ENCODE data around the gene MAPK1. TPM values are rescaled to one million over a fixed set of nuclear protein-coding genes. Genes with fewer than 3 reads are reported as not detected.
"Not testable (repeated sequence)": the region's sequence is repeated elsewhere in the genome, so short reads cannot be mapped to it uniquely, and the experiment has no call there.

The MAPK1 gene
- total and polyA plus RNA-seq, 12 donors, result 8.3 to 124 (median 101) TPM

GRCh38 chr22:21826204-21826603 lies 41.2 kb downstream of the MAPK1 start:
- Histone ChIP-seq H3K36me3 (no peaks in the 10 kb centered on the region), H3K27me3 (no peaks in the 10 kb centered on the region), H3K9me3 (no peaks in the 10 kb centered on the region), H3K4me3 (no peak overlapping the region), H3K4me1 (peaks cover 0 to 78% (median 47%) of the 10 kb centered on the region in 9 donors), H3K27ac (no peak overlapping the region)
- TF ChIP-seq, protein P1, sequence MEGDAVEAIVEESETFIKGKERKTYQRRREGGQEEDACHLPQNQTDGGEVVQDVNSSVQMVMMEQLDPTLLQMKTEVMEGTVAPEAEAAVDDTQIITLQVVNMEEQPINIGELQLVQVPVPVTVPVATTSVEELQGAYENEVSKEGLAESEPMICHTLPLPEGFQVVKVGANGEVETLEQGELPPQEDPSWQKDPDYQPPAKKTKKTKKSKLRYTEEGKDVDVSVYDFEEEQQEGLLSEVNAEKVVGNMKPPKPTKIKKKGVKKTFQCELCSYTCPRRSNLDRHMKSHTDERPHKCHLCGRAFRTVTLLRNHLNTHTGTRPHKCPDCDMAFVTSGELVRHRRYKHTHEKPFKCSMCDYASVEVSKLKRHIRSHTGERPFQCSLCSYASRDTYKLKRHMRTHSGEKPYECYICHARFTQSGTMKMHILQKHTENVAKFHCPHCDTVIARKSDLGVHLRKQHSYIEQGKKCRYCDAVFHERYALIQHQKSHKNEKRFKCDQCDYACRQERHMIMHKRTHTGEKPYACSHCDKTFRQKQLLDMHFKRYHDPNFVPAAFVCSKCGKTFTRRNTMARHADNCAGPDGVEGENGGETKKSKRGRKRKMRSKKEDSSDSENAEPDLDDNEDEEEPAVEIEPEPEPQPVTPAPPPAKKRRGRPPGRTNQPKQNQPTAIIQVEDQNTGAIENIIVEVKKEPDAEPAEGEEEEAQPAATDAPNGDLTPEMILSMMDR (IDR thresholded peaks at IDR 0.05), result no peak
- DNase-seq, result no peak
- ATAC-seq, result no peak
- intact Hi-C loops (cut with DNase I), result no loop called here
- 93 to 95% methylated on average over 7 of the region's 7 CpGs for WGBS, 2 donors

DNA sequence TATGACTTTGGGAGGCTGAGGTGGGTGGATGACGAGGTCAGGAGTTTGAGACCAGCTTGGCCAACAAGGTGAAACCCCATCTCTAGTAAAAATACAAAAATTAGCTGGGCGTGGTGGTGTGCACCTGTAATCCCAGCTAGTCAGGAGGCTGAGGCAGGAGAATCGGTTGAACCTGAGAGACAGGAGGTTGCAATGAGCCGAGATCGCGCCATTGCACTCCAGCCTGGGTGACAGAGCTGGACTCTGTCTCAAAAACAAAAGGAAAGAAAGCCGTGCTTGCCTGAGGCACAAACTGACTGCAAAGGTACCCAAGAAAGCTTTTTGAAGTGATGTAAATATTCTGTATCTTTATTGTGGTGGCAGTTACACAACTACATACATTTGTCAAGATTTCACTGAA lies 42.5 kb downstream of the MAPK1 start:
- H3K36me3 ChIP-seq; H3K4me3 ChIP-seq; H3K27ac ChIP-seq; DNase-seq; H3K9me3 ChIP-seq; ATAC-seq; intact Hi-C loops (cut with DNase I); H3K27me3 ChIP-seq: not testable (repeated sequence)
- 95 to 97% methylated on average over 7 of the region's 7 CpGs for WGBS, 2 donors
- H3K4me1 ChIP-seq, result peaks cover 0 to 70% (median 40%) of the 10 kb centered on the region in 9 donors

- DNase-seq (no peak), ATAC-seq (no peak)
- TF ChIP-seq, protein P1 (IDR thresholded peaks at IDR 0.05), result no peak
- Histone ChIP-seq H3K36me3 (no peaks in the 10 kb centered on the region), H3K4me3 (no peak overlapping the region), H3K27me3 (no peaks in the 10 kb centered on the region), H3K9me3 (no peaks in the 10 kb centered on the region), H3K27ac (no peak overlapping the region), H3K4me1 (peaks cover 0 to 71% (median 43%) of the 10 kb centered on the region in 9 donors)
- 92 to 95% methylated on average over 1 of the region's 1 CpG for WGBS, 2 donors
- intact Hi-C loops (cut with DNase I), result no loop called here
Observed at GRCh38 chr22:21824445-21824912, 43.0 kb downstream of the MAPK1 start.

- 55 to 64% methylated on average over 5 of the region's 5 CpGs for WGBS, 2 donors
- TF ChIP-seq, protein P1 (IDR thresholded peaks at IDR 0.05), result no peak
- intact Hi-C loops (cut with DNase I), result no loop called here
- Histone ChIP-seq H3K27me3 (no peaks in the 10 kb centered on the region), H3K36me3 (no peaks in the 10 kb centered on the region), H3K4me3 (no peak overlapping the region), H3K27ac (peak overlapping the region in 3 of 10 donors; percentile 10 to 56 (median 28)), H3K9me3 (no peaks in the 10 kb centered on the region), H3K4me1 (peaks cover 0 to 77% (median 49%) of the 10 kb centered on the region in 9 donors)
- ATAC-seq (peak in 7 of 8 donors; percentile 20 to 62 (median 52)), DNase-seq (no peak)
Observed at GRCh38 chr22:21823740-21824444, 43.6 kb downstream of the MAPK1 start.

Measured in heart right ventricle (tissue), 16 donors.